LNCaP clone FGC (cell line): ENCODE measurements around the gene RAB3B.
"Not testable (repeated sequence)": the region's sequence is repeated elsewhere in the genome, so short reads cannot be mapped to it uniquely, and the experiment has no call there.

ENCODE experiments used
- DNase-seq: peaks from one replicate; pipeline ENCODE4 v3.0.0-alpha.2; 2011; ENCODE audit warnings: low read depth
- H3K4me3 ChIP-seq: 2 replicates; pipeline ENCODE4 v1.5.1; 2011; ENCODE audit warnings: mild to moderate bottlenecking, low read depth, low read length, control low read depth
- TF ChIP-seq, protein P1 (sequence below): IDR thresholded peaks from 2 replicates; pipeline ENCODE4 v1.5.1; 2012; ENCODE audit warnings: mild to moderate bottlenecking; ENCODE audit not compliant: control insufficient read depth, insufficient read depth; ENCODE audit errors: extremely low read depth

The RAB3B gene

DNA sequence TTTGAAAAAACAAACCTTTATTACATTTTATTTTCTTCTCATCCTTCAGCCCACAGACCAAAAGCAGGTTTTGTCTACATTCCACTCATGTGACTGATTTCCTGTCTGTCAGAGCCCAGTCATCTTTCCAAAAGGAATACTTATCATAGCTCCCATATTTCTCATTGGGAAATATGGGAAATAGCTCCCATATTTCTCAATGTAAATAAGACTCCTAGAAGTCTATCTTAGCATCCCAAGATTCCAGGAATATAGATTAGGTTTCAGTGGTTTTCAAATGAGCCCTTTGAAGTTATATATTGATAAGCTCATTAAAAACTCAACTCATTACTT is 92.8 kb downstream of the RAB3B start:
- no peak for DNase-seq
- no peak overlapping the region for H3K4me3 ChIP-seq
- TF ChIP-seq, protein P1, sequence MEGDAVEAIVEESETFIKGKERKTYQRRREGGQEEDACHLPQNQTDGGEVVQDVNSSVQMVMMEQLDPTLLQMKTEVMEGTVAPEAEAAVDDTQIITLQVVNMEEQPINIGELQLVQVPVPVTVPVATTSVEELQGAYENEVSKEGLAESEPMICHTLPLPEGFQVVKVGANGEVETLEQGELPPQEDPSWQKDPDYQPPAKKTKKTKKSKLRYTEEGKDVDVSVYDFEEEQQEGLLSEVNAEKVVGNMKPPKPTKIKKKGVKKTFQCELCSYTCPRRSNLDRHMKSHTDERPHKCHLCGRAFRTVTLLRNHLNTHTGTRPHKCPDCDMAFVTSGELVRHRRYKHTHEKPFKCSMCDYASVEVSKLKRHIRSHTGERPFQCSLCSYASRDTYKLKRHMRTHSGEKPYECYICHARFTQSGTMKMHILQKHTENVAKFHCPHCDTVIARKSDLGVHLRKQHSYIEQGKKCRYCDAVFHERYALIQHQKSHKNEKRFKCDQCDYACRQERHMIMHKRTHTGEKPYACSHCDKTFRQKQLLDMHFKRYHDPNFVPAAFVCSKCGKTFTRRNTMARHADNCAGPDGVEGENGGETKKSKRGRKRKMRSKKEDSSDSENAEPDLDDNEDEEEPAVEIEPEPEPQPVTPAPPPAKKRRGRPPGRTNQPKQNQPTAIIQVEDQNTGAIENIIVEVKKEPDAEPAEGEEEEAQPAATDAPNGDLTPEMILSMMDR, result no peak

- not testable (repeated sequence) for H3K4me3 ChIP-seq, DNase-seq
Observed at GRCh38 chr1:51894748-51895147, 95.8 kb downstream of the RAB3B start.

GRCh38 chr1:51878616-51879336 is 111.7 kb downstream of the RAB3B start, which contains the start of gene NRDC:
TSS of gene NRDC (minus strand) at chr1:51878727. CDS start at chr1:51878615, 112 bp downstream.
- peak within 1 kb of the TSS; percentile 86 for H3K4me3 ChIP-seq
- TF ChIP-seq, protein P1, result no peak
- peak; percentile 100 for DNase-seq

DNA sequence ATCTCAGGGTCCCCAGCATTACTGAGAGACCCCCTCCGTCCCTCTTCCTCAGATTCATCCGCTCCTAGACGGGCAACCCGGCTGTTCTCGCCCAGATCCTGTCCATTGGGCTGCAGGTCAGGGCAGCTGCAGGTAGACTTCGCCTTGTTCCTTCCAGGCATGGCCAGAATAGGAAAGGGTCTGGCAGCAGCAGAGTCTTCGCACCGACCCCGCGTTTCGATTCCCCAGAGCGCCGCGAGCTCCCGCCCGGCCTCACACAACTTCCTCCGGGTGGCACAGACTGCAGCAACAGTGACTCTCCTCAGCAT is 112.2 kb downstream of the RAB3B start:
- no peak for DNase-seq
- H3K4me3 ChIP-seq, result peak overlapping the region; percentile 86
- TF ChIP-seq, protein P1, result no peak

DNA sequence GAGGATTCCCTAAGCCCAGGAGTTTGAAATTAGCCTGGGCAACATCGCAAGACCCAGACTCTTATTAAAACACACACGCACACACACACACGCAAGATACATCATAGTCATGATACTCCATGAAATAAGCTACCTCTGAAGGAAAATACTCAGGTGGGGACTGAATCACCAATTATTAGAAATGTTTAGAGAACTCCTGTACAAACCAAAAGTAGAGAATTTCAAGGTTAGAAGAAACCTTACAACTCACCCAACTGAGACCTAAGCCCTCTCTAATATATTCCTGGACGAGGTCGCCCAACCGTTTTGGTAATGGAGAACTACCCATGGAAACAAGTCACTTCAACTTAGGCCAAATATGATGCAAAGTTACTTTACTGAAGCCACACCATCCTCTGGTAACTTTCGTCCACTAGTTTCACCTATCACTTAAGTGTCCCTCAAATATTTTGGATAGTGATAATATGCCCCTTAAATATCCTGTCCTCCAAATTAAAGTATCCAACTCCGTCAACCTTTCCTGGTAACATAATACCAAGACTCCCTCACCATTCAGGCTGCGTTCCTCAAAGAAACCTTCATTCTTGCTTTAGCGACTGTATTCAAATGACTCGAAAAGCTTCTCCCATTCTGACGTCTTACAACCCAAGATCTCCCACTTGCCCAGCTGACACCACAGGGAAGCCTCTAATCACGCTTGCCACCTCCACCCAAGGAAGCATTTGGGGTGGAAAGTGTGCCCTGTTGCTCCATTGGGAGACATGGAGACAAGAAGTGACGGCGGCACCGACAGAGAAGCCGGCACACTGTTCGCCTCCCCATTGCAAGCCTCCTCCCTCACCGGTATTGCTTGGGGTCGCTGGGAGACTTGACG is 112.8 kb downstream of the RAB3B start:
- TF ChIP-seq, protein P1, result no peak
- peak overlapping the region; percentile 86 for H3K4me3 ChIP-seq
- DNase-seq, result no peak

DNA sequence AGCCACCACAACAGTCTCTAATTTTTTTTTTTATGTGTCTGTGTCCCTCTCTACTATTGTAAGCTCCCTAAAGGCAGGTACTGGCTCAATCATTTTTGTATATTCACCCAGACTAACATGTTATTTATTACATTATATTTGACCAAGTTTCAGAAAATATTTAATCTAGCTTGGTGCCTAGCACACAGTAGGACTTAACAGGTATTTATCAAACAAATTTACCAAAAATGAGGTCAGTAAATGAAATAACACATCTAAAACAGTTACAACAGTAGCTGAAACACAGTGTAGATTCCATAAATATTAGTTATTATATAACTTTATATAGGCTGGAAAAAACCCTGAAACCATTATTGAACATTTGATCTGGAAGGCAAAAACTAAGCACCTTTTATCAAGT is 114.7 kb downstream of the RAB3B start:
- TF ChIP-seq, protein P1, result no peak
- DNase-seq, result no peak
- H3K4me3 ChIP-seq, result no peak overlapping the region; the same call in 1 of the 2 replicates

DNA sequence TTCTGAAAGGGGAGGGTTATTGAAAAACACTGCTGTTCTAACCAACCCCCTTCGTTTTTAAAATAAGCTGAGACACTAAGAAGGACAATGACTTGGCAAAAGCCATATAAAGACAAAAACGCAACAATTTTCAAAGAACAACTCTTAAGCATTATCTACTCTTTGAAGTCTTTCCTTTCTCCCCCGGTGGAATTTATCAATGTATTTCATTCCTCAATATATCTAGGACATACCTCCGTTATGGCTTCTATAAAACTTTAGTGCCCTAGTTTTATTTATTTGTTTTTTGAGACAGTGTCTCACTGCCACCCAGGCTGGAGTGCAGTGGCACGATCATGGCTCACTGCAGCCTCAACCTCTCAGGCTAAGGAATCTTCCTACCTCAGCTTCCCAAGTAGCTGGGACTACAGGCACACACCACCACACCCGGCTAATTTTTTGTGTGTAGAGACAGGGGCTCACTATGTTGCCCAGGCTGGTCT is 115.2 kb downstream of the RAB3B start:
- TF ChIP-seq, protein P1, result no peak
- DNase-seq, result no peak
- H3K4me3 ChIP-seq, result peak overlapping the region; percentile 22

DNA sequence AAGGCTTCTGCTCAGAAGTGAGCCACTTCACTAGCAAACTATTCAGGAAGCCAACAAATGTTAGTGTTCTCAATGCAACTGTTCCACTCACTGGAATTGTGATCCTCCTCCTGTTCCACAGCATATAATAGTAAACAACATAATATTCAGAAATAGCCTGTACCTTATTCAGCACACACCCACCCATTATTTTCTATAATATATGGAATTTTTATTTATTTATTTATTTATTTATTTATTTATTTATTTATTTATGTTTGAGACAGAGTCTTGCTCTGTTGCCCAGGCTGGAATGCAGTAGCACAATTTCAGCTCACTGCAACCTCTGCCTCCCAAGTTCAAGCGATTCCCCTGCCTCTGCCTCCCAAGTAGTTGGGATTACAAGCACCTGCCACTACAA is 117.2 kb downstream of the RAB3B start:
- not testable (repeated sequence) for DNase-seq

More for the DNA sequence above, 117.2 kb downstream of the RAB3B start:
- not testable (repeated sequence) for H3K4me3 ChIP-seq
